Measurements from ENCODE around the gene UGT1A10.
"Not testable (repeated sequence)": the region's sequence is repeated elsewhere in the genome, so short reads cannot be mapped to it uniquely, and the experiment has no call there.

- not testable (repeated sequence) for TF ChIP-seq POLR2AphosphoS5 (IDR thresholded peaks at IDR 0.05; ENCODE audit: insufficient read depth, low read depth, low read length); CTCF (IDR thresholded peaks at IDR 0.05; ENCODE audit: extremely low read depth in 1 of 2, insufficient read depth in 1 of 2, low read depth in 1 of 2, low read length in 2 of 2); JUN (IDR thresholded peaks at IDR 0.05; ENCODE audit: borderline replicate concordance, insufficient read depth, insufficient read length, low read depth); EZH2 (IDR thresholded peaks at IDR 0.05; ENCODE audit: borderline replicate concordance, low read depth, low read length, severe bottlenecking); POLR2A (IDR thresholded peaks at IDR 0.05; ENCODE audit: low read depth, low read length); MAX (IDR thresholded peaks at IDR 0.05; ENCODE audit: insufficient read depth, insufficient read length); MYC (IDR thresholded peaks at IDR 0.05; ENCODE audit: low read depth, low read length)
These were observed 9.8 kb downstream of the UGT1A10 start for GRCh38 chr2:233646033-233646432.
